ENCODE results near the gene PDLIM5.

GRCh38 chr4:94634271-94634670 lies 182.5 kb downstream of the PDLIM5 start:
- TF ChIP-seq CTCF (IDR thresholded peaks at IDR 0.05) (no peak), POLR2A (IDR thresholded peaks at IDR 0.05) (no peak), EP300 (IDR thresholded peaks at IDR 0.05) (no peak)
